Measurements from ENCODE around the gene SLC25A29.

GRCh38 chr14:100321473-100322137 lies 15.4 kb upstream of the SLC25A29 start:
- no peak for TF ChIP-seq POLR2A (IDR thresholded peaks at IDR 0.05)
- TF ChIP-seq EP300 (IDR thresholded peaks at IDR 0.05) = no peak

Data from sigmoid colon (tissue), 4 donors.